Measurements from ENCODE around the gene DNMT3A.

The DNMT3A gene

GRCh38 chr2:25372405-25373268 lies 30.9 kb upstream of the DNMT3A start:
- DNase-seq (ENCODE audit: low spot score) = no peak

DNA sequence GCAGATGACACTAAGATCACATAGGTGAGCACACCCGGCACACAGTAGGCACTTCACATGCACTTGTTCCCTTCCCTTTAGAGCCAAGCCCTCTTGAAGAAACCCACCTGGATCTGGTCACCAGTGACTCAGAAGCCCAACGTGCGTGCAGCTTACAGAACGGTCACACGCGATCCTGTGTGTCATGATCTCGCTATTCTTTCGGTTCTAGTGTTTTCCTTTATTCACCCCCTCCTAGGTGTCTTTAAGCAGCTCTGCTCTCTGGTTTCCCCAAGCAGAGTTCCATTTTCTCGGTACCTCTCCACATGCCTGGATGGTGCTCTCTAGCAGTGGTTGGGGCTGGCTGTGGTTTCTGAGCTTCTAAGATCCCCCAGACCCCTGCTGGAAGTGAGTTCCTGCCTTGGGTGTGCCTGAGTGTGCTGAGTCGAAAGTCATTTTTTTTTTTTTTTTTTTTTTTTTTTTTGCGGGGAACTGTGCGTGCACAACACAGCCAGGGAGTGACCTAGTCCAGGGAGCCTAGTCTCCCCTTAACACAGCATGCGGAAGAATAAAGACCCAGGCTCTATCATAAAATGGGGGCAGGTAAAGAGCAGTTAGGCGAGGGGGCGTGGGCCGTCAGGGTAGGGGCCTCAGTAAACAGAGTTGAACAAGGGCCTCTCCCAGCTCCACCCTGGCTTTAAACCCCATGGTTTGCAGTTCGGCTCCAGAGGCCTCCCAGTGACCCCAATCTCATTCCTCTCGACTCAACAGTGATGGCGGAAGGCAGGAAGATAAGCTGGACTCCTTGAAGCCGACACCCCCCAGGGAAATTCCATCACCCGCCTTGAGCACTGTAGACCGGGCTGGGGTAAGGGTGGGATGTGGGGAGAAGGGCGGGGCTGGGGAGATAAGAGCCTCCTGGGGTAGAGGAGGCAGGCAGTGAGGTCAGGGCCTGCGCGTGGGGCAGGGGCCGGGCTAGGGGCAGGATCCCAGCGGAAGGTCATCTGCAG lies 29.8 kb upstream of the DNMT3A start:
- DNase-seq (ENCODE audit: low spot score) = no peak

DNA sequence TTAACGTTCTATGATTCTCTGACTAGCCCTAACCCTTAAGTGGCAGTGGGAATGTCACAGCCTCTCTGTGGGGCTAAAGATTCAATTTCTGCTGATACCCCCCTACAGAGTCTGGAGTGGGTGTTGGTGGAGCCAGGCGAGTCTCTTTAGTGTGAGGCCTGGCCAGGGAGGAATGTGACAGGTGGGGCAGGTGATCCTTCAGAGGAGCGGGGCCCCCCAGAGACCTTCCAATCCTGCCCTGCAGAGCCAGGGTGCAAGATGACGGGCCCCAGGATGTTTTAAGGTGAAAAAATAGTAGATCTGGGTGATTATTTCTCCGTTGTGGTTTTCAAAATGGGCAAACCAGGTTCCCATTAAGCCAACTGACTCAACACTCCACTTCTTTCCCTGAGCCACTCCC lies 28.2 kb upstream of the DNMT3A start:
- DNase-seq (ENCODE audit: low spot score) = no peak

DNA sequence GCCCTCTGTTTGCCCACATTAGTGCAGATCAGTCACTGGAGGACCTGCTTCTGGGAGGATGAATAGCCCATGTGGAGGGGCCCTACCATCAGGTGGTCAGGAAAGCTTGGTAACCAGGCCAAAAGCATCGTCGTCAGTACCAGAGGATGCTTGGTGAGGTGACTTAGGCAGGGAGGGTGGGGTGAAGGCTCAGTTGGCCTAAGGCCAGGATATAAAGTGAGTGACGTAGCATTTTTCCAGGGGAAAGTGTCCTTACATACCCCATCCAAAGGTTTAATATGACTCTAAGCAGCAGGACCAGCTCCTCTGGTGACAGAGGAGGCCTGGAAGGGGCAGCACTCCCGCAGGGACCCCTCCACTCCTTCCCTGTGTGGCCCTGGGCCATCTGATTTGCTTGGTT lies 27.7 kb upstream of the DNMT3A start:
- no peak for DNase-seq (ENCODE audit: low spot score)

DNA sequence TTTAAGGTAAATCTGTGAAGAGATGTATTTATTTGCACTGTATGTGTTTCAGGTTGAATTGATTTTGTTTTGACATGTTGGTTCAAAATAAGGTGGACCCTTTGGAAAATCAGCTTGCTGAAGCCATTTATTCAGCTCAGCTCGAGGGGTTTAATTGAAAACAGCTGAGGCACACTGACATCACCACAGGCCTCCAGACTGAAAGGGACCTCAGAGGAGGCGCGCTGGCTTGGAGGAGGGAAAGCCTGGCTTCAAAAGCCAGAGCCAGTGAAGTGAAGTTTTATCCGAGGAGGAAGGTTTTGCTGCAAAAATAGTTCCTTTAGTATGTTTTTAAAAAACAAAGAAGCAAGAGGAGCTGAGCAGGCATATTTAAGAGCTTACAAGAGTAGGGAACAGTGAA lies 26.9 kb upstream of the DNMT3A start:
- peak; percentile 69 for DNase-seq (ENCODE audit: low spot score)

GRCh38 chr2:25367296-25367695 lies 25.6 kb upstream of the DNMT3A start:
- DNase-seq (ENCODE audit: low spot score) = no peak

- DNase-seq (ENCODE audit: low spot score) = no peak
Measured at GRCh38 chr2:25366629-25367028, 24.9 kb upstream of the DNMT3A start.

DNA sequence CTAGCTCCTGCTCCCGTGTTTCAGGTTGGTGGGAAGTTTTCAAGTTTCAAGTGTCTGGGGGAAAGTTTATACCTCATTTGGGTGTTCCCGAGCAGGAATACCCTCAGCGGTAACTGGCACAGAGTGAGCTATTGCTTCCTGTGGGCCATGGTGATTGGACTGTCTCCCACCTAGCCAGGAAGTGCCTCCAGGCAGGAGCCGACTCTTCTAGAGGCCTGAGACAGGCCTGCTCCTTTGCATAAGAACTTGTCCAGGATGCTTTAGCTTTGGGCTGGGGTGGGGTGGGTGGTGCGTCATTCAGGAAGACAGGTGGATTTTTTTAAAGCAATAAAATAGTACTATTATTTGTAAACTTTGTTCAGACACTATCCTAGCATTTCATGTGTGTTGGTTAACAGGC lies 23.5 kb upstream of the DNMT3A start:
- no peak for DNase-seq (ENCODE audit: low spot score)

DNA sequence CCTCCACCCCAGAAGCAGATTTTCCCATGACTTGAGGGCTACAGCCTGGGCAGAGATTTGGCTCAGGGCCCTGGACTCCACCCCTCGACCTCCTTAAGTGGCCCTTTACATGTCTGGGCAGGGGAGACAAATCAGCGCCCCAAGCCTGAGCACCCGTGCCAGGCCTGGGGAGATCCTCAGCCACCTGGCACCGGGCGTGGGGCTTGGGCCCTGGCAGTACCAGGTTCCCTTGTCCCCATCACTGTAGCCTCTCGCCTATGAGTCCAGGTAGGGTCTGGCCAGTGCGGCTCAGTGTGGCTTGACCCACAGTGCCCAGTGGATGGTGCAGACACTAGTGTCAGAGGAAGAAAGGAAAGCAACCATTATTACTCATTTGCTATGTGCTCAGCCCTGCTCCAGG lies 22.0 kb upstream of the DNMT3A start:
- DNase-seq (ENCODE audit: low spot score) = no peak

DNA sequence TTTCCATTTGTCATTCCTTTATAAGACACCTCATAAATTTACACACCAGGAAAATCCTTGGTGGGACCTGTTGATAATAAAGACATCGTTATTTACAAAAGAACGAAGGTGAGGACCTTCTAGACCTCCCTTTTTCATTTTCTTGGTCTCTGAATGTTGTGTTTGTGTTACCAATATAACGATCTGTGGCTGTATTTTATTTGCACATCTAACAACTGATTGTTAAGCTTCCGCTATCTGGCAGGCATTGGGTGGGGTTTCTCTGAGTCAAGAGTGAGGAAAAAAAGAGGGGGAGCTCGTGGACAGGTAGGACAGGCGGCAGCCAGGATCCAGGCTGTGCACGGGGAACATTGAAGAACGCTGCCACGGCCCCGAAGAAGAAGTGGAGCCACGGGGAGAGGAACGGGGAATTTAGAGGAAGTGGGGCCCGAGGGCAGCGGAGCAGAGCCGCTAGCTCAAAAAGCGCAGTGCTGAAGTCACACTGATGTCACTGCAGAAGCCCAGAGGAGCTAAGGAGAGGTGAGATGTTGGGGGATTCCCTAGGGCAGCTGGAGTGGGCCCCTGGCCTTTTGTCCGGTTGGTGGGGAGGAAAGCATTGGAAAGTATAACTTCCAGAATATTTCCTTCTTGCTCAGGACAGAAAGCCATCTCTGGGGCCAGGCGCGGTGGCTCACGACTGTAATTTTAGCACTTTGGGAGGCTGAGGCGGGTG lies 20.9 kb upstream of the DNMT3A start:
- no peak for DNase-seq (ENCODE audit: low spot score)

DNA sequence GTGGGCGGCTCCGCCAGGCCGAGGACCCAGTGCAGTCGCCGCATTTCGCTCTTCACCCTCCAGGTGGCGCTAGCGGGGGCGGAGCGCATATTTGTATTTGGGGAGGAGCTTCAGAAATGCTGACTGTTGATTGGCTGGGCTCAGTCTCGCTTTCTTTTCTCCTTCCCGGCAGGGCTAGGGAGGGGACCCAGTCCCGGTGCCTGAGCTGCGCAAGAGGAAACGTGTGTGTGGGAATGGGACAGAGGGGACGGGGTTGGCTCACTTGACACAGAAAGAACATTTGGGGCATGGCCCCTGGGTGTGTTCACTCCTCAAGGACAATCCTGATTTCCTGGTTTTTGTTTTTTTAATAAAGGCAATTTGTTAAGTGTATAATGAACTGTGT lies 20.3 kb upstream of the DNMT3A start:
- DNase-seq (ENCODE audit: low spot score) = peak; percentile 96

GRCh38 chr2:25361261-25362048 lies 19.7 kb upstream of the DNMT3A start:
- no peak for DNase-seq (ENCODE audit: low spot score)

GRCh38 chr2:25358836-25359235 lies 17.1 kb upstream of the DNMT3A start:
- no peak for DNase-seq (ENCODE audit: low spot score)

DNA sequence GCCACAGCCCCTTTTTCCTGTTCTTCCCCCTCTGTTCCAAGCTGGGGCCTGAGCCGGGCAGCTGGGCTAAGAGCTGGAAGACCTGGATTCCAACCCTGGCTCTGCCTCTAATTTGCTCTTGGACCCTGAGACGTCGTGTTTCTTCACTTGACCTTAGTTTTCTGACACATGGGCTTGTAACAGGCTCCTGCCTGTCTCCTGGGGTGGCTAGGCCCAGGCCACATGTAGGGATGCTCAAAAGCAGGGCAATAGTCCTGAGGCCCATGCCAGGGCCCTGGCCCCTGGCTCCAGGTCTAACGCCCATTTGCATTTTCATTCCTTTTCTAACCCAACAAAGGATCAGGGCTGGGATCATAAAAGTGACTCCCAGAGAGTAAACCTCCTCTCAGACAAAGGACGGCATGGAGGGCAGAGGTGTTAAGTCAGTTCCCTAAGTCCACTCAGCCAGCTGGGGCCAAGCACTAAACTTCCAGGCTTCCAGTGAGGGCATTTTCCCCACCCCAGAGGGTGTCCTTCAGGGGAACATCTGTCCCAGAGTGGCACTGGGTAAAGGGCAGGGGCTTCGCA lies 16.6 kb upstream of the DNMT3A start:
- DNase-seq (ENCODE audit: low spot score) = no peak

DNA sequence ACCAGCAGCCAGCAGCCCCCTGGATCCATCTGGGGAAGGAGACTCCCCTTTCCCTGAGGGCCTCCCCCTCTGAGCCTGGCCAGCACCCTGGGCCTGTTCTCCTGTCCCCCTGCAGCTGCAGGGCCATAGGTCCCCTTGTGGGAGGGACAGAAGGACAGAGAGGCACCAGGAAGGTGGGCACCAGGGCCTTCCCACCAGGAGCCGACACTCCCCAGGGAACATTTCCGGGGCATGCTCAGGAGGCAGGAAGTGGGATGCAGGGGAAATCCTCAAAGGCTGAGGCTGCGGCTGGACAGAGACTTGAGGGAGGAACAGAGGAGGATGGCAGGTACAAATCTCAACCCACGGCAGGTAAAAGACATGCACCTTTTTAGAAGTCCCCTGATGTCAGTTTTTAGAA lies 14.4 kb upstream of the DNMT3A start:
- no peak for DNase-seq (ENCODE audit: low spot score)

DNA sequence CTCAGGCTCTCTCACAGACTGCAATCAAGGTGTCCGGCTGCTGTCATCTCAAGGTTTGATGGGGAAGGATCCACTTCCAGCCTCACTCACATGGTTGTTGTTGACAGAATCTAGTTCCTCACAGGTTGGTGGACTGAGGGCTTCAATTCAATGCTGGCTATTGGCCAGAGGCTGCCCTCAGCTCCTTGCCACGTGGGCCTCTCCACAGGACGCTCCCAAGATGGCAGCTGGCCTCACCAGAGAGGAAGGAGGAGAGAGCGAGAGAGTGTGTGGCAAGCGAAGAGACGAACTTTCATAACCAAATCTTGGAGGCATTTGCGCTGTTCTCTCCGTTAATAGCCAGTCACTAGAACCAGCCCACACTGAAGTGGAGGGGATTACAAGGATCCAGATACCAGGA lies 13.5 kb upstream of the DNMT3A start:
- no peak for DNase-seq (ENCODE audit: low spot score)

GRCh38 chr2:25354116-25354515 lies 12.4 kb upstream of the DNMT3A start:
- no peak for DNase-seq (ENCODE audit: low spot score)

- DNase-seq (ENCODE audit: low spot score) = peak; percentile 78
Measured at GRCh38 chr2:25349397-25349796, 7.7 kb upstream of the DNMT3A start.

DNA sequence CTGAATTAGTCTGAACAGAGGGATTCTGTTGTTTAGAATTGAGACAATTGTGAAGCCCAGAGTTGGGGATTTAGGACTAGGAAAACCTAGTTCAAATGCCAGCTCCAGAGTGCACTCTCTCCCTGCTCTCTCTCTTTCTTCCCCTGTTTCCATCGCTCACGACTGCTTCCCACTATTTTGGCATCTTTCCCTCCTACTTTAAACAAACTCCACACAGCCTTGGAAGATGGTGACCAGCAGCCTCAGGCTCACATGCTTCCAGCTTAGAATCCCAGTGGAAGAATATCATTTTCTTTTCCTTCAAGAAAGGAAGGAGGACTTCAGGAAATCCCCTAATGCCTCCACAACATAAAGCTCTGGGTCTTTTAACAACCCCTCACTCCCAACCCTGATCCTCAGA lies 6.1 kb upstream of the DNMT3A start:
- DNase-seq (ENCODE audit: low spot score) = no peak

- no peak for DNase-seq (ENCODE audit: low spot score)
Measured at GRCh38 chr2:25347205-25347815, 5.6 kb upstream of the DNMT3A start.
